H1 (cell line): ENCODE data around the gene PLEKHA3. TPM values are rescaled to one million over a fixed set of nuclear protein-coding genes. Genes with fewer than 3 reads are reported as not detected.

ENCODE experiments used
- SP1 ChIP-seq: IDR thresholded peaks from 2 replicates; pipeline ENCODE4 v1.6.1; 2011; ENCODE audit warnings: low read depth, low read length
- polyA plus RNA-seq, 7 experiments: library from polyadenylated mRNA; depleted of rRNA in 3 of 7; stranded (reverse) in 5 of 7; unstranded in 2 of 7; fragments of >200 nt in 5 of 7; fragments of 200-250 nt in 2 of 7; gene quantifications; 1 replicate in 5 of 7; 2 replicates in 1 of 7; 4 replicates in 1 of 7; pipeline versions ENCODE4 v1.2.1 to v1.2.3, GENCODE V29; 2011 to 2013; ENCODE audit warnings: missing spikeins in 2 of 7, mixed read lengths in 2 of 7
- total RNA-seq: library from RNA; stranded (reverse); fragmentation: NEBNext Ultra II Directional; extraction: Animal tissue kit (Norgen Biotek cat#: 25700); gene quantifications from 2 replicates; pipeline ENCODE4 v1.2.1, GENCODE V29; 2021

The PLEKHA3 gene
- total and polyA plus RNA-seq, 2 of the 8 experiments (the other 6 are each of a cell fraction or from before 2014, with no cell fraction given), result 1.9 to 20.1 TPM

- no peak for TF ChIP-seq SP1
- TF ChIP-seq, all 59 proteins: peak for 0
These were observed 6.3 kb upstream of the PLEKHA3 start (continued) for GRCh38 chr2:178473931-178474330.
